ENCODE results near the gene HSPB3.

HSPB3 gene

GRCh38 chr5:54442271-54442670 is 13.2 kb upstream of the HSPB3 start:
- no peak for ATAC-seq
- TF ChIP-seq ZFP3 (CRISPR knock-in tag; IDR thresholded peaks at IDR 0.05) = no peak
- no peak for TF ChIP-seq GLIS3 (CRISPR knock-in tag; IDR thresholded peaks at IDR 0.05)
- no peak for TF ChIP-seq CREB5 (CRISPR knock-in tag; IDR thresholded peaks at IDR 0.05; ENCODE audit: low read depth)
- no peak for TF ChIP-seq ESRRG (CRISPR knock-in tag; IDR thresholded peaks at IDR 0.05)
- no peak for TF ChIP-seq TCF4 (CRISPR knock-in tag; IDR thresholded peaks at IDR 0.05; ENCODE audit: borderline replicate concordance)
- no peak for TF ChIP-seq ARNTL (CRISPR knock-in tag; IDR thresholded peaks at IDR 0.05; ENCODE audit: borderline replicate concordance, low read depth)
- no peak for TF ChIP-seq SNAI2 (CRISPR knock-in tag; IDR thresholded peaks at IDR 0.05)
- no peak for TF ChIP-seq CSRNP3 (CRISPR knock-in tag; IDR thresholded peaks at IDR 0.05)
- no peak for TF ChIP-seq ISL1 (CRISPR knock-in tag; IDR thresholded peaks at IDR 0.05)

- peak; percentile 72 for ATAC-seq
- TF ChIP-seq TCF4 (CRISPR knock-in tag; IDR thresholded peaks at IDR 0.05; ENCODE audit: borderline replicate concordance) = no peak
- no peak for TF ChIP-seq PPARA (CRISPR knock-in tag; IDR thresholded peaks at IDR 0.05; ENCODE audit: borderline replicate concordance)
- TF ChIP-seq BACH2 (CRISPR knock-in tag; IDR thresholded peaks at IDR 0.05; ENCODE audit: borderline replicate concordance) = no peak
- no peak for TF ChIP-seq ZNF70 (CRISPR knock-in tag; IDR thresholded peaks at IDR 0.05)
- no peak for TF ChIP-seq ZFP30 (CRISPR knock-in tag; IDR thresholded peaks at IDR 0.05)
These were observed 12.2 kb upstream of the HSPB3 start for GRCh38 chr5:54443270-54443669.

GRCh38 chr5:54445691-54446378 is 9.7 kb upstream of the HSPB3 start:
- no peak for ATAC-seq
- no peak for TF ChIP-seq CSDC2 (CRISPR knock-in tag; IDR thresholded peaks at IDR 0.05)
- TF ChIP-seq CREB5 (CRISPR knock-in tag; IDR thresholded peaks at IDR 0.05; ENCODE audit: low read depth) = no peak
- no peak for TF ChIP-seq POU6F1 (CRISPR knock-in tag; IDR thresholded peaks at IDR 0.05; ENCODE audit: borderline replicate concordance, low read depth)
- TF ChIP-seq SNAI2 (CRISPR knock-in tag; IDR thresholded peaks at IDR 0.05) = no peak
- no peak for TF ChIP-seq CSRNP3 (CRISPR knock-in tag; IDR thresholded peaks at IDR 0.05)
- no peak for TF ChIP-seq RARB (CRISPR knock-in tag; IDR thresholded peaks at IDR 0.05)
- TF ChIP-seq BACH2 (CRISPR knock-in tag; IDR thresholded peaks at IDR 0.05; ENCODE audit: borderline replicate concordance) = no peak
- no peak for TF ChIP-seq TOX (CRISPR knock-in tag; IDR thresholded peaks at IDR 0.05; ENCODE audit: borderline replicate concordance)
- no peak for TF ChIP-seq GLIS3 (CRISPR knock-in tag; IDR thresholded peaks at IDR 0.05)
- TF ChIP-seq ZC3H10 (CRISPR knock-in tag; IDR thresholded peaks at IDR 0.05) = no peak
- no peak for TF ChIP-seq ZNF8 (CRISPR knock-in tag; IDR thresholded peaks at IDR 0.05)
- TF ChIP-seq ZFP30 (CRISPR knock-in tag; IDR thresholded peaks at IDR 0.05) = no peak
- no peak for TF ChIP-seq TCF4 (CRISPR knock-in tag; IDR thresholded peaks at IDR 0.05; ENCODE audit: borderline replicate concordance)
- TF ChIP-seq ESRRG (CRISPR knock-in tag; IDR thresholded peaks at IDR 0.05) = no peak
- TF ChIP-seq ARNTL (CRISPR knock-in tag; IDR thresholded peaks at IDR 0.05; ENCODE audit: borderline replicate concordance, low read depth) = no peak
- TF ChIP-seq ISL1 (CRISPR knock-in tag; IDR thresholded peaks at IDR 0.05) = no peak
- no peak for TF ChIP-seq ZNF565 (CRISPR knock-in tag; conservative IDR thresholded peaks at IDR 0.05; ENCODE audit: low read depth)

- no peak for ATAC-seq
- TF ChIP-seq CSRNP3 (CRISPR knock-in tag; IDR thresholded peaks at IDR 0.05) = no peak
- TF ChIP-seq PPARA (CRISPR knock-in tag; IDR thresholded peaks at IDR 0.05; ENCODE audit: borderline replicate concordance) = no peak
These were observed 9.1 kb upstream of the HSPB3 start for GRCh38 chr5:54446379-54446732.

All from SK-N-SH treated with all-trans-retinoic acid at 6 μM for 48 hours (cell line).